AG09309 (cell line): Measurements from ENCODE around the gene AP3D1.

ENCODE experiments used
- DNase-seq: peaks from one replicate; pipeline ENCODE4 v3.0.0-alpha.2; 2010; ENCODE audit warnings: low read depth
- H3K4me3 ChIP-seq: 2 replicates; pipeline ENCODE4 v1.5.1; 2011; ENCODE audit warnings: mild to moderate bottlenecking, low read depth, low read length, moderate library complexity; ENCODE audit not compliant: control insufficient read depth
- TF ChIP-seq, protein P1 (sequence below): IDR thresholded peaks from 2 replicates; pipeline ENCODE4 v1.5.1; 2011; ENCODE audit warnings: mild to moderate bottlenecking, low read depth, low read length, inconsistent platforms; ENCODE audit not compliant: insufficient read depth, control insufficient read depth; ENCODE audit errors: missing control alignments

The AP3D1 gene

GRCh38 chr19:2103045-2103707, 48.2 kb downstream of the AP3D1 start:
- DNase-seq: no peak
- no peak overlapping the region for H3K4me3 ChIP-seq
- TF ChIP-seq, protein P1, sequence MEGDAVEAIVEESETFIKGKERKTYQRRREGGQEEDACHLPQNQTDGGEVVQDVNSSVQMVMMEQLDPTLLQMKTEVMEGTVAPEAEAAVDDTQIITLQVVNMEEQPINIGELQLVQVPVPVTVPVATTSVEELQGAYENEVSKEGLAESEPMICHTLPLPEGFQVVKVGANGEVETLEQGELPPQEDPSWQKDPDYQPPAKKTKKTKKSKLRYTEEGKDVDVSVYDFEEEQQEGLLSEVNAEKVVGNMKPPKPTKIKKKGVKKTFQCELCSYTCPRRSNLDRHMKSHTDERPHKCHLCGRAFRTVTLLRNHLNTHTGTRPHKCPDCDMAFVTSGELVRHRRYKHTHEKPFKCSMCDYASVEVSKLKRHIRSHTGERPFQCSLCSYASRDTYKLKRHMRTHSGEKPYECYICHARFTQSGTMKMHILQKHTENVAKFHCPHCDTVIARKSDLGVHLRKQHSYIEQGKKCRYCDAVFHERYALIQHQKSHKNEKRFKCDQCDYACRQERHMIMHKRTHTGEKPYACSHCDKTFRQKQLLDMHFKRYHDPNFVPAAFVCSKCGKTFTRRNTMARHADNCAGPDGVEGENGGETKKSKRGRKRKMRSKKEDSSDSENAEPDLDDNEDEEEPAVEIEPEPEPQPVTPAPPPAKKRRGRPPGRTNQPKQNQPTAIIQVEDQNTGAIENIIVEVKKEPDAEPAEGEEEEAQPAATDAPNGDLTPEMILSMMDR: no peak

DNA sequence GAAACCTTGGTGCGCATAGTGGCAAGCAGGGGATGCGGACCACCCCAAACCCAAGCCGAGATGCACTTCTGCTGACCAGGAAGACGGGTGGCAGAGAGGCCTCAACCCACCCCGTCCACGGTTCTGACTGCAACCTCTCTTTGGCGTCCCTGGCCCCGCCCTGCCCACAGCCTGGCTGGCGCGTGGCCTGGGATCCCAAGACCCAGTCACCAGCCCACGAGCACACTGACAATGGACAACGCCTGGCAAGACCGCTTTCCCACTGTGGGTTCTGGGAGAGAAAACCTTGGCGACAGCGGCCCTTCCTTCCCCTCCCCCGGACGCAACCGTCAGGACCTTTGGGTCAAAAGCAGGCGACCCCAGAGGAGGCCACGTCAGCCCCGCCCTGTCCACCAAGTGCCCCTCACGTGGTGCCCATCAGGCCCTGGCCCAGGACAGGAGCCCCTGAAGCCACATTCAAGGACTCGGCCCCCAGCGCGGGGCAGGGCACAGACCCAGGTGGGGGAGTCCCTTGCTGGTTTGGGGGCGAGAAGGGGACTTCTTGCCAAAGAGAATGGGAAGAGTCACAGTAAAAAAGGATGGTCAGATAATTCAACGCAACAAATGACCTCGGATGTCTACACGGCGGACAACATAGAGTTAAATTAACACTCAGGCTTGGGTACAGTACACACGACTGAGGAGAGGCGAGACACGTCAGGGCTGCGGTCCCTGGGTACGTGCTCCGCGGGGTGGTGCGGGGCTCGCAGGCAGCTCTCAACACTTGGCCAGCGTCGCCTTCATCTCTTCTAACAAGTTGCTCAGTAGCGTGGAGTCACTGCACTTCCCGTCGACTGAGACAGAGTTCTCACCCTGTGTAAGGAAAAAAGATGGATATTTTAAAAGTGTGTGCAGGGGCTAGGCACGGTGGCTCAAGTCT, 49.7 kb downstream of the AP3D1 start:
- no peak for DNase-seq
- no peak overlapping the region for H3K4me3 ChIP-seq
- TF ChIP-seq, protein P1: no peak

DNA sequence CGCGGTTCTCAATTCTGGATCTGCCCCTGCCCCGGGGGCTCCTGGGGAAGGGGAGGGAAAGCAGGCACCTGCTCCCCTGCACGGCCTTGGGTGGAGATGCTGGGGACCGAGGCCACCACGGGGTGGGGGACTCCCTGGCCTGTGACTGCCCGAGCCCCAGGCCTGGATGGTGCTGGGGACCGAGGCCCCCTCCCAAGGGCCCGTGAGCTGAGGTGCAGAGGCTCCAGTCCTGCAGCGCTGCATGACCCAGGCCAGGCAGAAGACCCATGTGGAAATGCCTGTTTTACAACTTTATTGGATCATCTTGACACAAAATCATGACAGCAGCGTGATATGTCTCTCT, 50.7 kb downstream of the AP3D1 start:
- no peak for DNase-seq
- no peak overlapping the region for H3K4me3 ChIP-seq
- TF ChIP-seq, protein P1: no peak

DNA sequence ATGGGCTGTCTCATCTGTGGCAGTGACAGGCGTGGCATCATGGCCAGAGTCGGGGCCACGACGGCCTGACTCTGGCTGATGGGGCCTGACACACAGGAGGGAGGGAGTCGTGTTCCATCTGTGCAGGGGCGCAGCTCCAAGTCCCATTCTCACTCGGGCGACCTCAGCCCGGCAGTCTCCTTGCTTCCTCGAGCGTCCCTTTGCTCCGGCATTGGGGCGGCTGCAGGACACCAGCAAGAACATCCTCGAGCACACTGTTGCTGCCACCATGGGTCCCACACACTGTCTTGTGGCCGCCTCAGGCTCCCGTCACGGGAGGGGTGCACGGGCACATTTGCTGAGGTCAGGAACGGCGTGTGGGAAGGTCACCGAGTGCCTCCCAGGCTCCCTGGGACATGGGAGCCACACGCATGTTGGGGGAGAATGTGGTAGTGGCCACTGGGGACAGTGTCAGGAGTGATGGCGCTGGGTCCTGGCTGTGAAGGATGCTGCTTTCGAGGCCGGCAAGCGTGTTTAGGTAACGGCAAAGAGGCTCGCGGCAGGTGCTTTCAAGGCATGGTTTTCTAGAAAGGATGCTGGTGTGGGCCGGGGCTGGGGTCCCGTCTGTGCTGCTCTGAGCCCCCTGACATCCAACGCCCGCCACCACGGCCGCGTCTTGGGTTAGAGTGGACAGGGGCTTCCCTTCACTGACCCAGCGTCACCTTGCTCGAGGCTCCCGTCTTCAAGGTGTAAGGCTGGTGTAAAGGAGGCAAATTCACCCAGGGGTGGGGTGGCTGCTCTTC, 51.2 kb downstream of the AP3D1 start:
- no peak for DNase-seq
- H3K4me3 ChIP-seq: no peak overlapping the region
- TF ChIP-seq, protein P1: no peak

DNA sequence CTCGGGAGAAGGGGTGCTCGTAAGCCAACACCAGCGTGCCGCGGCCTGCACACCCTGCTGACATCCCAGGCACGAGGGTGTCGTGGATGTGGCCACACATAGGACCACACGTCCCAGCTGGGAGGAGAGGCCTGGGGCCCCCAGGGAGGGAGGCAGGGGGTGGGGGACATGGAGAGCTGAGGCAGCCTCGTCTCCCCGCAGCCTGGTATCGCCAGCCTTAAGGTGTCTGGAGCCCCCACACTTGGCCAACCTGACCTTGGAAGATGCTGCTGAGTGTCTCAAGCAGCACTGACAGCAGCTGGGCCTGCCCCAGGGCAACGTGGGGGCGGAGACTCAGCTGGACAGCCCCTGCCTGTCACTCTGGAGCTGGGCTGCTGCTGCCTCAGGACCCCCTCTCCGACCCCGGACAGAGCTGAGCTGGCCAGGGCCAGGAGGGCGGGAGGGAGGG, 52.3 kb downstream of the AP3D1 start:
- H3K4me3 ChIP-seq: no peak overlapping the region
- TF ChIP-seq, protein P1: no peak
- DNase-seq: no peak

DNA sequence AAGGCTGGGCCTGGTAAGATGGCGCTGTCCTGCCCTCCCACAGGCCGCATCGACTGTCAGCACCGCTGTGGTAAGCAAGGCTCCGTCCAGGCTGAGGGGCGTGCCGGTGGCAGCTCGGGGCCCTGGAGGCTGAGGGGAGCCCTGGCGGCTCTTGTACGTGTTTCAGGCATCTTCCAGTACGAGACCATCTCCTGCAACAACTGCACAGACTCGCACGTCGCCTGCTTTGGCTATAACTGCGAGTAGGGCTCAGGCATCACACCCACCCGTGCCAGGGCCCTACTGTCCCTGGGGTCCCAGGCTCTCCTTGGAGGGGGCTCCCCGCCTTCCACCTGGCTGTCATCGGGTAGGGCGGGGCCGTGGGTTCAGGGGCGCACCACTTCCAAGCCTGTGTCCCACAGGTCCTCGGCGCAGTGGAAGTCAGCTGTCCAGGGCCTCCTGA, 53.5 kb downstream of the AP3D1 start:
- H3K4me3 ChIP-seq: no peak overlapping the region
- no peak for DNase-seq
- TF ChIP-seq, protein P1: no peak
